Astrocyte (in vitro differentiated cells and primary cell): ENCODE measurements around the gene RPL34.

Experiments used
- CTCF ChIP-seq: IDR thresholded peaks from 2 replicates; pipeline ENCODE4 v1.5.1; 2011; ENCODE audit warnings: low read depth, mild to moderate bottlenecking, inconsistent platforms, low read length, moderate library complexity; ENCODE audit not compliant: insufficient read depth
- EZH2 ChIP-seq: IDR thresholded peaks from 2 replicates; pipeline ENCODE4 v1.6.1; 2012; ENCODE audit warnings: mild to moderate bottlenecking, low read length, inconsistent platforms; ENCODE audit not compliant: insufficient read depth

DNA sequence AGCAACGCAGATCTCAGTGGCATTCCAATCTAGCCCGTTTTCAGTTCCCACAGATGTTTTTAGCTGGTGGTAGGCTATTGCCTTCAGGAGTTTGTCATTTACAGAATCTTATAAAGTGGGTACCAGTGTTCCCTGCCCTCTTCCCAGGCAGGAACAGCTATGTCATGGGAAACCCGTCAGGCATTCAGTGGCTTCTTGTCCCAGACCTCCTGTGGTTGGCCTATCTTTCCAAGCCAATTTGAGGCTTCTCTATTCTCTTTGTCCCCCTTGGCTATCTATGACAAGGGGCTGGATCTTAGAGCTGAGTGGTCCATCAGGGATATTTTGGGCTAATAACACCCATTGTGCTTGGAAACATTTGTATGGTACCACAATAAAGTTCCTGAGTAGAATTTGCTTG, 33.6 kb upstream of the RPL34 start:
- TF ChIP-seq CTCF (no peak), EZH2 (no peak)
